ENCODE data around the gene ARG2.

- TF ChIP-seq CTCF (IDR thresholded peaks at IDR 0.05 in 2 of 3, conservative IDR thresholded peaks at IDR 0.05 in 1 of 3; ENCODE audit: borderline replicate concordance in 1 of 3, insufficient read depth in 1 of 3, low read depth in 2 of 3, low read length in 2 of 3) (no peak), EZH2phosphoT487 (IDR thresholded peaks at IDR 0.05; ENCODE audit: borderline replicate concordance) (no peak)
Observed at GRCh38 chr14:67576216-67576955, 43.3 kb upstream of the ARG2 start.
